Loucy (cell line): Measurements from ENCODE around the gene MALRD1.

Experiments used
- EZH2phosphoT487 ChIP-seq: fragments of 200-600 bp; IDR thresholded peaks from 2 replicates; pipeline ENCODE4 v1.6.1; 2018; ENCODE audit warnings: antibody characterized with exemption, mild to moderate bottlenecking, moderate library complexity, borderline replicate concordance
- TF ChIP-seq, protein P1 (sequence below): fragments of 200-600 bp; sonication (generic); conservative IDR thresholded peaks from 2 replicates; pipeline ENCODE4 v1.5.1; 2014; ENCODE audit warnings: mild to moderate bottlenecking, antibody characterized with exemption, low read length

DNA sequence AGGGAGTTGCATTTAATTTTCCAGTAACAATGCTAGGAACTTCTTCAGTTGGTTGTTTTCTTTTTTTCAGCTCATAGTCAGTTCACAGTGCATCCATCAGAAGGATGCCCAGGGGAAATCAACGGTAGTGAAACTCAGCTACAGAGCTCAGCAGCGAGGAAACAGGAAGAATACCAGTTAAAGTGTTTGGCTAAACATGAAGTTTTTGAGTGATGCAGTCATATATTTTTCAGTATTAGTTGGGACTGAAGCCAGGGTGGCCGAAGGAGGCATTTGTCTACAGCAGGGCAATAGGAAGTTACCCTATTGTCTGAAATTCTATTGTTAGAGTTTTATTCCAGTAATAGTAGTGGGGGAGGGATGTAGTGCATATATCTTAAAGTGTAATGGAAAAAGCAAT lies 45.3 kb upstream of the MALRD1 start:
- TF ChIP-seq, protein P1, sequence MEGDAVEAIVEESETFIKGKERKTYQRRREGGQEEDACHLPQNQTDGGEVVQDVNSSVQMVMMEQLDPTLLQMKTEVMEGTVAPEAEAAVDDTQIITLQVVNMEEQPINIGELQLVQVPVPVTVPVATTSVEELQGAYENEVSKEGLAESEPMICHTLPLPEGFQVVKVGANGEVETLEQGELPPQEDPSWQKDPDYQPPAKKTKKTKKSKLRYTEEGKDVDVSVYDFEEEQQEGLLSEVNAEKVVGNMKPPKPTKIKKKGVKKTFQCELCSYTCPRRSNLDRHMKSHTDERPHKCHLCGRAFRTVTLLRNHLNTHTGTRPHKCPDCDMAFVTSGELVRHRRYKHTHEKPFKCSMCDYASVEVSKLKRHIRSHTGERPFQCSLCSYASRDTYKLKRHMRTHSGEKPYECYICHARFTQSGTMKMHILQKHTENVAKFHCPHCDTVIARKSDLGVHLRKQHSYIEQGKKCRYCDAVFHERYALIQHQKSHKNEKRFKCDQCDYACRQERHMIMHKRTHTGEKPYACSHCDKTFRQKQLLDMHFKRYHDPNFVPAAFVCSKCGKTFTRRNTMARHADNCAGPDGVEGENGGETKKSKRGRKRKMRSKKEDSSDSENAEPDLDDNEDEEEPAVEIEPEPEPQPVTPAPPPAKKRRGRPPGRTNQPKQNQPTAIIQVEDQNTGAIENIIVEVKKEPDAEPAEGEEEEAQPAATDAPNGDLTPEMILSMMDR = no peak
- TF ChIP-seq EZH2phosphoT487 = no peak
